Measurements from ENCODE around the gene HELT. TPM values are rescaled to one million over a fixed set of nuclear protein-coding genes. Genes with fewer than 3 reads are reported as not detected.
A peak's percentile ranks its signal among the peaks of the same experiment; 100 is the strongest.

Gene HELT
- total RNA-seq, 2 donors from 2014 or later = not detected

- H3K27ac Mint-ChIP-seq = no peak overlapping the region
- Histone ChIP-seq H3K9ac (ENCODE audit: extremely low read depth, low read length, poor library complexity, severe bottlenecking) (no peak overlapping the region), H3K36me3 (ENCODE audit: control insufficient read depth, insufficient read depth, low read length) (no peaks in the 10 kb centered on the region), H3K4me3 (ENCODE audit: low read length) (no peak overlapping the region), H3K9me3 (ENCODE audit: control insufficient read depth, low read length) (no peaks in the 10 kb centered on the region), H3K4me1 (ENCODE audit: control insufficient read depth, insufficient read depth, low read length) (no peaks in the 10 kb centered on the region), H3K27me3 (ENCODE audit: control insufficient read depth, insufficient read depth, low read length, poor library complexity, severe bottlenecking) (peaks cover 49% of the 10 kb centered on the region), H3K27ac (ENCODE audit: low read depth, low read length) (no peak overlapping the region)
- H3K4me3 Mint-ChIP-seq = no peak overlapping the region
- no peak for TF ChIP-seq CTCF (conservative IDR thresholded peaks at IDR 0.05)
- no peaks in the 10 kb centered on the region for H3K36me3 Mint-ChIP-seq (ENCODE audit: low read depth)
- WGBS, 2 experiments (ENCODE audit: insufficient coverage in 1 of 2, insufficient read length in 1 of 2) = 90 to 94% methylated on average over 12 to 19 of the region's 19 CpGs
- H3K4me1 Mint-ChIP-seq = peaks cover 3% of the 10 kb centered on the region
- DNase-seq = no peak
- peaks cover 85% of the 10 kb centered on the region for H3K27me3 Mint-ChIP-seq (ENCODE audit: insufficient read depth)
- H3K9me3 Mint-ChIP-seq = no peaks in the 10 kb centered on the region
These were observed 14.5 kb upstream of the HELT start for GRCh38 chr4:185003596-185004351.

- no peak for TF ChIP-seq CTCF (conservative IDR thresholded peaks at IDR 0.05)
- H3K4me3 ChIP-seq (ENCODE audit: low read length) = no peak overlapping the region
These were observed 13.6 kb upstream of the HELT start for GRCh38 chr4:185004562-185005218.

GRCh38 chr4:185005219-185005819 lies 13.0 kb upstream of the HELT start:
- H3K4me1 ChIP-seq (ENCODE audit: control insufficient read depth, insufficient read depth, low read length) = no peaks in the 10 kb centered on the region
- Mint-ChIP-seq H3K36me3 (ENCODE audit: low read depth) (no peaks in the 10 kb centered on the region), H3K4me3 (peak overlapping the region; percentile 41), H3K27ac (no peak overlapping the region), H3K9me3 (no peaks in the 10 kb centered on the region), H3K27me3 (ENCODE audit: insufficient read depth) (peaks cover 92% of the 10 kb centered on the region), H3K4me1 (peaks cover 3% of the 10 kb centered on the region)
- no peak overlapping the region for H3K27ac ChIP-seq (ENCODE audit: low read depth, low read length)
- peak; percentile 94 for DNase-seq
- H3K9ac ChIP-seq (ENCODE audit: extremely low read depth, low read length, poor library complexity, severe bottlenecking) = no peak overlapping the region
- no peaks in the 10 kb centered on the region for H3K36me3 ChIP-seq (ENCODE audit: control insufficient read depth, insufficient read depth, low read length)
- H3K4me3 ChIP-seq (ENCODE audit: low read length) = no peak overlapping the region
- peaks cover 64% of the 10 kb centered on the region for H3K27me3 ChIP-seq (ENCODE audit: control insufficient read depth, insufficient read depth, low read length, poor library complexity, severe bottlenecking)
- TF ChIP-seq CTCF (conservative IDR thresholded peaks at IDR 0.05) = peak; percentile 97
- 1 to 12% methylated on average over 14 to 22 of the region's 22 CpGs for WGBS, 2 experiments (ENCODE audit: insufficient coverage in 1 of 2, insufficient read length in 1 of 2)
- H3K9me3 ChIP-seq (ENCODE audit: control insufficient read depth, low read length) = no peaks in the 10 kb centered on the region

More at GRCh38 chr4:185004562-185005218, 13.6 kb upstream of the HELT start:
- H3K36me3 Mint-ChIP-seq (ENCODE audit: low read depth) = no peaks in the 10 kb centered on the region
- Histone ChIP-seq H3K27me3 (ENCODE audit: control insufficient read depth, insufficient read depth, low read length, poor library complexity, severe bottlenecking) (peaks cover 58% of the 10 kb centered on the region), H3K9me3 (ENCODE audit: control insufficient read depth, low read length) (no peaks in the 10 kb centered on the region), H3K36me3 (ENCODE audit: control insufficient read depth, insufficient read depth, low read length) (no peaks in the 10 kb centered on the region), H3K27ac (ENCODE audit: low read depth, low read length) (no peak overlapping the region), H3K9ac (ENCODE audit: extremely low read depth, low read length, poor library complexity, severe bottlenecking) (no peak overlapping the region), H3K4me1 (ENCODE audit: control insufficient read depth, insufficient read depth, low read length) (no peaks in the 10 kb centered on the region)
- peak; percentile 83 for DNase-seq
- peaks cover 92% of the 10 kb centered on the region for H3K27me3 Mint-ChIP-seq (ENCODE audit: insufficient read depth)
- peak overlapping the region; percentile 41 for H3K4me3 Mint-ChIP-seq
- peaks cover 3% of the 10 kb centered on the region for H3K4me1 Mint-ChIP-seq
- H3K27ac Mint-ChIP-seq = no peak overlapping the region
- WGBS, 2 experiments (ENCODE audit: insufficient coverage in 1 of 2, insufficient read length in 1 of 2) = 63 to 65% methylated on average over 14 to 22 of the region's 22 CpGs
- no peaks in the 10 kb centered on the region for H3K9me3 Mint-ChIP-seq

Data from endodermal cell (in vitro differentiated cells).